GM21515 (cell line): ENCODE results near the gene EBF4.

Source experiments
- ATAC-seq: cut with Tn5 transposase; IDR thresholded peaks from one replicate; pipeline ENCODE4 v1.9.1; 2021; ENCODE audit not compliant: unreplicated experiment

Gene EBF4

DNA sequence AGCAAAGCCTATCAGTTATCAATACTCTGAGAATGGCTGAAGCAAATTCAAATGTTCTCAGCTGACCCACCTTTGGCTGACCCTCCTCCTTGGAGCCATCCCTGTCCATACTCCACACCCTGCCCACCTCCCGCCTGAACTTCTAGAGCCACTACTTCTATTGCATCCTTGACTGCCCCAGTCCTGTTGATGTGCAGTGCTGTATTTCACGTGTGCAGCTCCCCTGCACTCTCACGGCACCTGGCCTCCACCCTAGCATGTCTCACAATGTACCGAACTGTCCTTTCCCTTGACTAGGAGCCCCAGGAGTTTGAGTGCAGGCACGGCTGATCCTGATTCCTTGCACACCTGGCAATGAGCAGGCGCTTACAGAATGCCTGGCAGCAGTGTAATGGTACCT lies 100.9 kb downstream of the EBF4 start:
- ATAC-seq = no peak

DNA sequence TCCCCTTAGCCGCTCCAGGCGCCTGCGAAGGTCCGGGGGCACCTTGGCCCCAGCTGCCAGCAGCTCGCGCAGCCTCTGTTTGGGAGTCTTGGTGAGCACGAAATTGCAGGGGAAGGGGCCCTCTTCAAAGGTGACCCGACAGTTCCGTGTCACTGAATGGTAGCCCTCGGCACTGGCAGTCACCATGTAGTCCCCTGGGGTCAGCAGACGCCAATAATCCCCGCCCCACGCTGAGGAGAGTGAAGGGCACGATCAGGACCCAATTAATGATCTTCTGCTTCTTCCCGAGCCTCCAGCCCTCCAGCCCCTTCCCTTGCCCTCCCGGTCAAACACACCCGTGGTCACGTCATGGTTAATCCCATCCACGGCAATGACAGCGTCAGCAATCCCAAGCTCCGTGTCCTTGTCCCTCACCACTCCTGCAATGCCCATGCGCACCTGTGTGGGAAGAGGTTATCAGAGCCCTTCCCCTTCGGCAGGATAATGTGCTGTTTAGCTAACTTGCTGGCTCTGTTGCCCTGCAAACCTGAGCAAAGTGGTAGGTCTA lies 101.7 kb downstream of the EBF4 start:
- no peak for ATAC-seq

DNA sequence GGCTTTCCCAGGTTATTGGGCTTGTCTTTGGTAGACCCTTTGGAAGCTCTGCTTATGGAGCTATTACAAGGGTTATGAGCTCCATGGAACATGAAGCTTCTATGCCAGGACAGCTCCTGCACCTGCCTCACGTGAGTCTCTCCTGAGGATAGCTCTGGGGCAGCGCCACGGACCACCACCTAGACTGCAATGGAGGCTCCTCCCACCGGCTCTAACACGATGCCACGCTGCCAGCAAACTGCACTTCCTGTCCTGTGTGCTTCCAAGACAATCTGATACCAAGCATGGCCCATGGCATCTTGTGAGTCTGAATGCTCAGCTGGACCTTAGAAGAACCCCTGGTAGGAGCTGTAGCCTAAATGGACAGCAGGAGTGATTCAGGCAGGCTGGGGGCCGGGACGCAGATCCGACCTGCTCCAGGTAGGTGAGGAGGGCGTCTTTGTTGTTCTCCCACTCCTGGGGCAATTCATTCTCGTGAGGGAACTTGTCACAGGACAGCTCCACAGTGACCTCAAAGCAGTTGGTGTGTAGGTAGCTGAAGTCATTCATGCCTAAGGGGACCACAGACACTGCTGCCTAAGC lies 102.4 kb downstream of the EBF4 start:
- no peak for ATAC-seq

DNA sequence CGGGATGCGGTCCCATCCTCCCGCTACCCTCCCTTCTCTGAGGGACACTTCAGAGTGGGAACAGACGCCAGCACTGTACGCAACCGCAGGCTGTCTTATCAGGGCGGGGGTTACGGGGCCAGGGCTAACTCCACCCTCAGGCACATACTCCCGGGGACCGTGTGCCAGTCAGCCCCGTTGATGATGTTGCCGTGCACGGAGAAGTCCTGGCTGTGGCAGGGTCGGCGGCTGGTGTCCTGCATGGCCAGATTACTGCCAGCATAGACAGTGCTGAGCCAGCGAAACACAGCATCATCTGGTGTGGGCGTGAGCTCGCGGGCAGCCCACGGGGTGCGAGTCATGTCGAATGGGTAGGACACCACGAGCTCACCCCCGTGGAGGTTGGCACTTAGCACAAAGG lies 102.9 kb downstream of the EBF4 start:
- ATAC-seq = no peak

DNA sequence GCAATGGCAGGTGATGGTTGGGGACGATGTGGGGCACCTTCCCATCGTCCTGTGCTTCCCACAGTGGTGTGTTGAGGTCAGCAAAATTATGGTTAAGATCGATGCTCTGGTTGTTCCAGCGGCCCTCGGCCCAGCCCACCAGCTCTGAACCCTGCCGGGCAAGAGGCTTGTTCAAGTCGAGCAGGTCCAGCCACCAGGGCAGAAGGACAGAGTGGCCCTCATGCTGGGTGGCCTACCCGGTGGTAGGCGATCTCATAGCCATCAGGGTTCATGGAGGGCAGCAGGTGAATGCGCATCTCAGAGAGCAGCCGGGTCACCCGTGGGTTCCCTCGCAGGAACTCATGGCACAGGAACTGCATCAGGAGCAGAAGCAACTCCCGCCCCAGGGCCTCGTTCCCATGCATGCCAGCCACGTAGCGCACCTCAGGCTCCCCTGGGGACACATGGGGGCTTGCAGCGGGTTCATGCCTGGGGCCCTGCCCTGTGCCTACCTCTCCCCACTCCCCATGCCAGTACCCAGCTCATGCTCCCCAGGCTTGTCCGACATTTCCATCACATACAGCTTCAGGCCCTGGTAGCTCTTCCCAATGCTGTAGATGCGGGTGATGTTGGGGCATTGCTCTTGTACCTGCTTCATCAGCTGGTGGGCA lies 103.6 kb downstream of the EBF4 start:
- no peak for ATAC-seq

DNA sequence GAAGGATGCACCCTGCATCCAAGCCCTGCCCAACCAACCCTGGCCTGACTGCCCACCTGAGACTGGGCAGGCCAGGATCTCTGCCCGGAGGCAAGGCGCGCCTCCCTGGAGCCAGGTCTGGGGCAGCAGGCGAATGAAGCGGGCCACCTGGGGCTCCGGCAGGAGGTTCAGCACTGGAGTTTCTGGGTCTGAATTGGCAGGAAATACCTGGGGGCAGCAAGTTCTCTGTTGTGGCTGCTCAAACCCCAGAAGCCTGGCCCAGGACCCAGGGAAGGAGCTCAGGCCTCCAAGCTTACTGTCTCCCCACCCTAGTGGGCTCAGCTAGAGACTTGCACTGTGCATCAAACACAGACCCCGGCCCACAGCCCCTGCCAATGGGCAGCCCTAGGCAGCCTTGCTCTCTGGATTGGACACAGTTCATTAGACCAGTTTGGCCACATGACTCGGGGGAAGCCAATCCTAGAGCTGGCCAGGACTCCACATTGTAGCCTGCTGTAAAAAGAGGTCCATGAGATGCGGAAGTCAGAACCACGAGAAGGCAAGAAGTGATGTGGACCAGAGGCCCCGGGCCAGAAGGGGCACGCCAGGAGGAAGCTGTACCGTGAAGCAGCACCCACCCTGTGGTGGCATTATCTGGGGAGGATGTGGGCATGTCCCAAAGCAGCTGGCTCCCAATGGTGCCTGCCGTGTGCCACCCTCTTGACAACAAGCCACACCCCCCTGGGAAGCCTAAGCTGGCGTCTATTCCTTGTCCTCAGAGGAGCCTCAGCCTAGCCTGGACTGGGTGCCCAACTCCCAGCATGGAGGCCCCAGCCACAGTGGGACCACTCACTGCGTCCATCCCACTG lies 104.8 kb downstream of the EBF4 start:
- no peak for ATAC-seq

DNA sequence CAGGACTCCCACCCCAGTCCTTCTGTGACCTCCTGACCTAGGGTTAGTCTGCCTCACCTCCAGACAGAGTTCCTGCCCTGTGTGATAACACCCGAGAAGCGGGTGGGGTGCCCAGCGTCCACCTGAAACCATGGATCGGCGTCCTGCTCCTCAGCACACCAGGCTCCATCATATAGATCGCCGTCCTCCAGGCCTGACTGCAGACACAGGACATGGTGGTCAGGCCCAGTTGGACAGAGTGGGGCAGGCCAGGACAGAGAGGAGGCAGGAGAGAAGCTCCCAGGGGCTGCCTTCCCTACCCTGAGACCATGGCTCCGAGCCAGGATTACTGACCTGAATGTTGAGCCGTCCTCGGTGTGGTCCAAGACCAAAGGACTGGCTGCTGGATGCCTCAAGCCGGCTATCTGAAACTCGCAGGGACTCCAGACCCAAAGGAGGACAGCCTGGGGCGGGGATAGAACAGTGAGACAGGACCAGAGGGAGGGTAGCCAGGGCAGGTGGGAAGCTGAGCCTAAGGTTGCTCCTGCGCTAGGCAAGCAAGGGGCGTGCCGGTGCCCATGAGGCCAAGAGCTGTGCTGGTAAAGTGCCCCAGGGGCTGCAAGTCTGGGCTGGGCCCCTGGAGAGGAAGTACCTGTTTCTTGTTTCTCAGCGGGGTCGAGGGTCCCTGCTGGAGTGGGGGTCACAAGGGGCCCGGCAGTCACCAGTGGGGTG lies 105.7 kb downstream of the EBF4 start:
- ATAC-seq = no peak

DNA sequence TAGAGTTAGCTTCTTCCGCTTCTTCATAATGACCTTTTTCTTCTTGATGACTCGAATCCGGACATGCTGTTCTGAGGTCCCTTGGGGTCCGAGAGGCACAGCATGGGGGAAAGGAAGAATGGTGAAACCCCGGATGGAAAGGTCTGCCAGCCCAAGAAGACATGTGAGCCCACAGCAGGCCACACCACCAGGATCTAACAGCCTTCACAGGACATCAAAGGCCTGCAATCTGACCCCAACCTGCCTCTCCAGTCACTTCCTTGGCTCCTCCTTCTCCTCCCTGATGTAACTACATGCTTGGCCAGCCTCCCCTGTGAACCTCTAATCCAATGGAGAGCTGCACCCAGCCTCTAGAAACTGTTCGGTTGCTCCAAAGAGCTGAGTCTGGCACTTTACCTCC lies 106.2 kb downstream of the EBF4 start:
- no peak for ATAC-seq

DNA sequence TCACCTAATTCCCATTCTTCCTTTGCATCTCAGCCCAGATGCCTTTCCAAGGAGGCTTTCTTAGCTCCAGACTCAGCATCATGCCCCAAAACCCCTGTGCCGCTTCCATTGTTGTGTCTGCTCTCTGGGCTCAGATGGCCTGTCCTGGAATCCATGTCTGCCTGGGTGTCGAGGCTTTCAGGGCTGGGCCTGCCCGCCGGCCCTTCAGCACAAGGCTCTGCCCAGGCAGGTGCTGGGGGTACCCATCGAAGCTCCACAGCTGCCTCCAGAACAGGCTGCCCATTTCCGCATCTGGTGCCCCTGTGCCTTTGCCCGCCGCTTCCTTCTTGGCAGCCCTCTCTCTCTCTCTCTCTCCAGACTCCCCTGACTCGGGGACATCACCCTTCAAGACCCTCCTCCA lies 106.7 kb downstream of the EBF4 start:
- ATAC-seq = no peak

DNA sequence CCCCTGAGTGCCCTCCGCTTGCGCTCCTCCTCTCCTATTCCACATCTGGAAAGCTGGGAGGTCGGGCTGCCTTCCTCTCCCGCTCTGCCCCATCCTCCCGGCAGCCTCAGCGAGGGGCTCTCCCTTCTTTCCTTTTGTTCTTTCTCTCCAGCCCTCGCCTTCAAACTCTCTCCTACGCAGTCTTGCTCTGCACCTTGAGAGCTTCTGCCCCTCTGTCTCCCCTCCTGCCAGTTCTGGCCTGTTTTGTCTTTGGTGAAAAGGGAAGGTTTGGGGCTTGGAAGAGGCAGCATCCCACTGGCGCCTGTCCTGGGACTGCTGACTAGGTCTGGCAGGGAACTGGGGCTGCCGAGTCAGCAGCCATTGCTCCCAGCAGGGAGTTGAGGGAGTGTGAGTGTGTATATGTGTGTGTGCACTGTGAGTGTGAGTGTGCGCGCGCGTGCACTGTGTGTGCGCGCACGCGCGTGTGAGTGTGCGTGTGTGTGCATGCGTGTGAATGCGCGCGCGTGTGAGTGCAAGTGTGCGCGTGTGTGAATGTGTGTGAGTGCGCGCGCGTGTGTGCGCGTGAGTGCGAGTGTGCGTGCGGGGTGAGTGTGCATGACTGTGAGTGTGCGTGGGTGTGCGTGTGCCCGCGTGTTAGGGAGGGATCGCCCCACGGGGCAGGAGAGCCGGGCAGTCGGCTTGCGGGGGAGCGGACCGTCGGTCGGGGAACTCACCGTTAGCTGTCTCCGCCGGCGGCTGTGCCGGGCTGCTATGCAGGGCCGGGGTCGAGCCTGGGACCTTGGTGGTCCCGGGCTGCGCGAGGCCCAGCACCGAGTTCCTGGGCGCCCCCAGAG lies 107.3 kb downstream of the EBF4 start:
- ATAC-seq = no peak

DNA sequence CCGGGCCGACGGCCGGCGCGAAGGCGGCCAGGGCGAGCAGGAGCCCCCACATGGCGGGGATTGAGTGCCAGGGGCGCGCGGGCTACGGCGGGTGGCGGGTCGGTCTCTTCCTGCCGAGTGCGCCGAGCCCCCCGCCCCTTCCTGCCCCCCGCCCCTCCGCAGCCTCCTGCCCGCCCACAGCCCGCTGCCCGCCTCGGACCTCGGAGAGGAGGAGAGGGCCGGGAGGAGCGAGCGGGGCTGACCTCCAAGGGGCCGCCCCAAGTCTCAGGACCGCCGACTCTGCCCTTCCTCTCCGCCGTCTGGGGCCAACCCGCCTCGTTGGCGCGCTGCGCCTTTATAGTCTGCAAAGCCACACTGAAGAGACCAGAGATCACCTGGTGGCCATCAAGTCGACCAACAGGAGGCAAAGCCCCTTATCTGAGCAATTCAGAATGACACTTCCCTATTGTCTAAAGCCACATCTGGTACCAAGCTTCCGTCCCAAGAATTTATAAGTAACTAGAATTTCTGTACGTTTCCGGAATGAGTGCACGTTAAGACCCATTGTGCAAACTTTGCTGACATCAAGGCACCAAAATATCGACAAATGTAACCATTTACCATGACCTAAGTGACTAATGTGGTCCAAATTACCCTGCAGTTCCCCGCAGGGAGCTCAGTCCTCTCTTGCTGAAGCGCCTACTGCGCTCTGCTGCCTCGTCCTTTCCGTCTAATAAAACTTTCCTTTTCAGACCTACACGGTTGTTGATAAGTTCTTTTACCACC lies 108.1 kb downstream of the EBF4 start, which contains the start of gene CPXM1:
TSS of gene CPXM1 (minus strand) at position 107 of the 765 bp plus-strand sequence. CDS start at position 52, 55 bp downstream.
- no peak for ATAC-seq

DNA sequence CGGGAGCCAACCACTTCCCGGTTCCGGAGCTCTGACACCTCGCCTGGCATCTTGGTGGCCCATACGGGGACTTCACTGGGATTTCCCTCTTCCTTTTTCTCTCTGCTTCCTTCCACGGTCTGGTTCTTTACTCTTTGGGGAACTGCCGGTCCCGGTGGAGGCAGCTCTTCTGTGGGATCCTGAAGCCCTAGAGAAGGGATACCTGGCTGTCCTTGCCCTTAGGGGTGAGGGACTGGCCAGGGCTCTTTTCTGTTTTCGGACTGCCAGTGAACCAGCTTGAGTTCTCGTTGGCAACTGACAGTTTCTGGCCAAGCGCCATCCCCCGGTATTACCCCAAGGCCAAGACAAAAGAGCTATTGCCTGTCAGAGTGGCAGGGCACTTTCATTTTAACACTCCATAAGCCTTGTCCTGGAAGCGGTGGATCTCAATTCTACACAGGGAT lies 108.7 kb downstream of the EBF4 start:
- ATAC-seq = no peak

DNA sequence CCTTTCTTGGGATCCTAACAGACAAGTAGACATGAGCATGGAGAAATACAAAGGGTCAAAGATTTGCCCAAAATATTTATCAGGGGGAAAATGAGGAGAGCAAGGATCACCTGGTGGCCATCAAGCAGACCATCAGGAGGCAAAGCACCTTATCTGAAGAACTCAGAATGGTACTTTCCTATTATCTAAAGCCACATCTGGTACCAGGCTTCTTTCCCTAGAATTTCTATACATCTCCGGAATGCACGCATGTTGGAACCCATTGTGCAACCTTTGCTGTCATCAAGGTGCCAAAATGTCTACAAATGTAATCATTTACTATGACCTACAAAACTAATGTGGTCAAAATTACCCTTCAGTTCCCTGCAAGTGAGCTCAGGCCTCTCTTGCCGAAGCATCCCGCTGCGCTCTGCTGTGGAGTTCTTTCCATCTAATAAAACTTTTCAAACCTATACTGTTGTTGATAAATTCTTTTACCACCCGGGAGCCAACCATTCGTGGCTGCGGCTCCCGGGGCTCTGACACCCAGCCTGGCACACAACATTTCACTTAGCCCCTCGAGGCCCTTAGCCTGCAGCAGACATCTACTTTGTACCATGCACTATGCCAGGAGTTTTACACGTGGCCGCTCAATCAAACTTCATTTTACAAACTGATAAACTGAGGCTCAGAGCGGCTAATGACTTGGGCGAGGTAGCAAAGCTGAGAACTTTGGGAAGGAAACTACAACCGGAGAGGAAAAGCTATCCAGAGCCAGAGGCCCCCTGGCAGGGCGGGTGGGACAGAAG lies 111.7 kb downstream of the EBF4 start:
- no peak for ATAC-seq

DNA sequence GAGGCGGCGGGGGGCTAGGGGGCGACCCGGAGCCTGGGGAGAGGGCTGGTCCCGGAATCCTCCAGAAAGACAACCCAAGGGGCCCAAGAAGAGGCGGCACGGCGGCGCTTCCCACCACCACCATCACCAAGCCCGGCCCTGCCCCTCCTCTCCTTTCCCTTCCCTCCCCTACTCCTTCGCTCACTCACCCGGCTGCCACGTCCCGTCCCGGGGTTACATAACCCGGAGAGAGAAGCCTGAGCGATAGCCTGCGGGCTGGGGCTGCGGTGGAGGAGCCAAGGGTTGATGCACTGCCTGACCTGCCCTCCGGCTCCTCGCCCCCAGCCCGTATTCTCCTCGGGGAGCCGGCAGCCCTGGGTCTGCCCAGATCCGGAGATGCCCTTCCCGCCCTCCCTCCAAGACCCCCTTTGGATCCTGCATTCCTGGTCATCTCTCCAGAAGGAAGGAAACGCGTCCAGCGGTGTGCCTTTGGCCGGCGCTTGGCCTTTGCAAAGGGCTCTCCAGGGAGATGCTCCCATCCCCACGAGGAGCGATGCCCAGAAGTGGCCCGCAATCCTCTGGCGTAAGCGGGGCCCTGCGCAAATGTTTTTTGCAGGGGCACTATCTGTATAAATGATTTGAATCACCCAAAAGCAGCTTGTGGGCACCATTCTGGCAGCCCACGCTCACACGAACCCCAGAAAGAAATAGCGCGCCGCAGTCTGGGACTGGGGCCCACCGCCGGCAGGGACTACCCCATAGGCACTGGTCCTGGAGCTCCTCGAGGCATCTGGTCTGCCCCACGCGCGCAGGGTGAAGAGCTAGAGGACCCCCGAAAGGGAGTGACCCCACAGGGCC lies 112.5 kb downstream of the EBF4 start:
- no peak for ATAC-seq

DNA sequence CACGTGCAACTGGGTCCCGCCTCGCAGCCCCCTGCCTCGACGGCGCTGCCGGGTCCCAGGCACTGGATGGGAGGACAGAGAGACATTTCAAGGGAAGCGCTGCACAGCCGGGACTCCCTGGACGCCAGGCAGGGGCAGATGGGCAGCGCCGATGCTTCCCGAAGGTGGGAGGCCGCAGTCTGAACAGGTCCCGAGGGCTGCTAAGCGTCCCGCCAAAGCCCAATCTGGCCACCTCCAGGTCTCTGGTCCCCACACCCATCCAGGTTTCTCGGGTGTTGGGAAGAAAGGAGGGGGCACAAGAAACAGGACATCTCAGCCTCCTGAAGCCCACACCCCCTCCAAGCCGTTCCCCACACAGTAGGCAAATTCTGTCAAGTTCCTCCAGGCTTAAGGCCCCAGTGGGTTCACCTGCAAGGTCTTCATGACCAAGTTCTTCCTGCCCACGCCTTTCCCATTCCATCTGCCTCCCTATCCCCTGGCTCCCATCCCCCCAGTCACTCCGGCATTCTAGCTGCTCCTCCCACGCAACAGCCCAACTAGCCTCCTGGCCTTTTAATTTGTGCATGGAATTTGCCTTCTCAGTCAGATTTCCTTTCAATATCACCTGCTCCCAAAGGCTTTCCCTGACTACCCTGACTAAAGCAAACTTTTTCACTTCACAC lies 113.2 kb downstream of the EBF4 start:
- no peak for ATAC-seq

DNA sequence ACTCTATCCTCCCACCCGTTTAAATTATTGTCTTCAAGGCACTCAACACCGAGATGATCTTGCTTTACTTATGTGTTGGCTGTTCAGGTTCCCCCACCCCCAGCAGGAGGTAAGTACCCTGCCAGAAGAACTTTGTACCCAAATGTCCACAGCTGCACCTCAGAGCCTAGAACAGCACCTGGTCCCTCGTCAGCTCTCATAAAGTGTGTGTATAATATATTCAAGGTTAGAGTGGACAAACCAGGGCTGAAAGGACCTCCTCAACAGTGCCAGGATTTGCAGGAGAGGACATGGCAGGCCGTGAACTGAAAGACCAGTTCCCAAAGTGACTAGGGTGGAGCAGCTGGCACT lies 113.7 kb downstream of the EBF4 start:
- no peak for ATAC-seq

DNA sequence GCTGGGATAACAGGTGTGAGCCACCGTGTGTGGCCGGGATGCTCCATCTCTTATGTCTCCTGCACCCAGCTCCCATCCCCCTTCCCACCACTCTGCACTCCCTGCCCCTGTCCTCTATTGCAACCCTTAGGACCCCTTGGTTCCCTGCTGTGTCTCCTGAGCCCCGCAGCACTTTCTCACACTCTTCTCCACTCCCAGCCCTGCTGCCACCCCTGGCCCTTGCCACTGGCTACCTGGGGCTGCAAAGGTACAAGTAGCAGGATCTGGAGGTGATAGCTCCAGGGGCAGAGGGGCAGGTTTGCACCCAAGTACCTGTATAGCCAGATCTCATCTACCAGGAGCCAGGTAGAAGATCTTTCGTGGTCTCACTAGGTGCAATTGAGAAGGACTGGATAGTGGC lies 114.4 kb downstream of the EBF4 start:
- ATAC-seq = no peak
